GM18499 (cell line): ENCODE results near the gene RUNX3.

ENCODE experiments used
- ATAC-seq: cut with Tn5 transposase; IDR thresholded peaks from one replicate; pipeline ENCODE4 v1.9.1; 2021; ENCODE audit warnings: moderate number of reproducible peaks; ENCODE audit not compliant: insufficient read depth, unreplicated experiment

The RUNX3 gene

DNA sequence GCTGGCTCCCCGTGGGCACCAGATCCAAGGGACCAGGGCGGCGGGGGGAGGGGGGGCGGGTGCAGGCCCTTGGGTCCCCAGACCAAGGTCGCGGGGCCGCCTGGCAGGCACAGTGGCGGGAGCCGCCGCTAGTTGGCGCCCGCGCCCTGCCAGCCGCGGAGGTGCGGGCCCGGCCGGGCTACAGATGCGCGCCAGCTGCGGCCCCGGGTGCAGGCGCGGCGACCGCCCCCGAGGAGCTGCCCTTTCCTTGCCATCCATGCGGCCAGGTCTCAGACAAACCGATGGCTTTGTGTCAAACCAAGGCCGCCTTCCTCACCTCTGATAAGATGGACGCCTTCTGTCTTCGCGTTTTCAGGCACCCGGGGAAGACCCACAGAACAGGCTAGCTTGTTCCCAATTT, 2.2 kb upstream of the RUNX3 start:
- no peak for ATAC-seq

GRCh38 chr1:24931468-24932231, 1.6 kb upstream of the RUNX3 start:
- ATAC-seq: no peak

GRCh38 chr1:24931146-24931467, 1.0 kb upstream of the RUNX3 start:
- no peak for ATAC-seq

- ATAC-seq: no peak
These were observed 447 bp downstream of the RUNX3 start for GRCh38 chr1:24929398-24930259.

DNA sequence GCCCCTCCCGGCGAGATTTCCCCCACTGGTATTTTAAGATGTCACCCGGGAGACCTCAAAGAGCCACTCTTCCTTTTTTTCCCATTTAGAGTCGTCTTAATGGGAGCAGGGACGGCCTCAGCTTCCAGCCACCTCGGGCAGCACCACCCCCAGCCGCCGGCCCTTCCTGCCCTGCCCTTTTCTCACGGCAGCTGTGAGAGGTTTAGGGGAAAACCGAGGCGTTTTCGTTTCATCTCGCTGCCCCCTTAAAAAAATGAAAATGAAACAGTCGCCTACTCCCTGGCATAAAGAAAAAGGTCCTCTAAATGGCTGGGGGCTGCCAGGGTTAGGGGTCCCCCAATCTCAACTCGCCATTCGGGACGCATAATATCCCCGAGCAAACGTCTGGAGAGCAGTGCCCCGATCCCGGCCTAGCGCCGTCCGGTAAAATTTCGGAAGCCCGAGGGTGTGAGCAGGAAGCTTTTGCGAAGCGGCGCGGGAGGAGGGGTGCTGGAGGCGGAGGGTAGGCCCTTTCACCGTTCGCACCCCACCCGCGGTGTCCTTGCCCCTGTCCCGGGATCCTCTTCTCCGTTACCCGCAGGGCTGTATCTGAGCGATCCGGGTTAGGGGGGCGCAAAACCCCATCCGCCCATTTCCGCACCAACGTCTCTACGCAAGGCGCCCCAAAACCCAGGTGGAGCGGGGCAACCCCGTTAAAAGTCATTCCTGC, 1.2 kb downstream of the RUNX3 start:
- ATAC-seq: no peak

DNA sequence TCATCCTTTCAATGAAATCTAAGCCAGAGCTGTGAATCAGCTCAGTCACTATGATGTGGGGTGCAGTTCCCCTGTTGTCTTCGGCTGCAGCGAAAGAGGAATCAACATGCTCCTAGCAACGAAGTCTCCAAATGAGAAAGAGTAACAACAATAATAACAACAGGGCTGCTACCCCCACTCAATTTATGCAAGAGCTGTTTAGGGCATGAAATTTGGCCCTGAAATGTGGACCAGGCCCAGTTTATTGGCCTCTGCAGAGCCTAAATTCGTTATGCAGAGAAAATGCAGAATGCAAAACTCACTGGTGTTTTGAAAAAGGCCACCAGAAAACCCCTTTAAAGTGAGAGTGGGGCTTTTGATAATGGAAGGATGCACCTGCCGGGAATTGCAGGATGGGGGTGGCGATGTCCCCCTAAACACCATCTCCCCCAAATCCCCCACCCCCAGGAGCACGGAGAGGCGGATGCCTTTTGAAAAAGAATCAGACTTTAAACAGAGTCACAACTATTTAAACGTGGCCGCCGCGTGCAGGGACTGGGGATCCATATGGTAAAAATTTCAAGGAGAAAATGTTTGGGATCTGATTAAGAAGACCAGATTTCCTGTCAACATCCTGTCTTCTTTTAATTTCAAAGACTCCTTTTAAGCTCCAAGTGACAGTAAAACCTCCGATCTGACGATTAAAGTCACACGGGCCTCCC, 1.9 kb downstream of the RUNX3 start:
- no peak for ATAC-seq

DNA sequence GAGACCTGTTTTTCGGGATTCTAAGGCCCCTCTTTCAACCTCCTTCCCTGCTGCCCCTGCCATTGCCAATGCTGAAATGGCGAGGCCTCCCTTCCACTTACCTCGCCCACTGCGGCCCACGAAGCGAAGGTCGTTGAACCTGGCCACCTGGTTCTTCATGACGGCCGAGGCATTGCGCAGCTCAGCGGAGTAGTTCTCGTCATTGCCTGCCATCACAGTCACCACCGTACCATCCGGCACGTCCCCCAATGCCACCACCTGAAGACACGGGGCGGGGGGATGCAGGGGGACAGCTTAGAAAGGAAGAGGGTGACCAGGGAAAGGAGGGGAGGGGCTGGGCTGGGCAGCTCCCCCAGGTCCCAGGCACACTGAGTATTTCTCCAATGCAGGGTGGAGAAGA, 2.6 kb downstream of the RUNX3 start:
- ATAC-seq: no peak

GRCh38 chr1:24926563-24927249, 3.4 kb downstream of the RUNX3 start:
- no peak for ATAC-seq

DNA sequence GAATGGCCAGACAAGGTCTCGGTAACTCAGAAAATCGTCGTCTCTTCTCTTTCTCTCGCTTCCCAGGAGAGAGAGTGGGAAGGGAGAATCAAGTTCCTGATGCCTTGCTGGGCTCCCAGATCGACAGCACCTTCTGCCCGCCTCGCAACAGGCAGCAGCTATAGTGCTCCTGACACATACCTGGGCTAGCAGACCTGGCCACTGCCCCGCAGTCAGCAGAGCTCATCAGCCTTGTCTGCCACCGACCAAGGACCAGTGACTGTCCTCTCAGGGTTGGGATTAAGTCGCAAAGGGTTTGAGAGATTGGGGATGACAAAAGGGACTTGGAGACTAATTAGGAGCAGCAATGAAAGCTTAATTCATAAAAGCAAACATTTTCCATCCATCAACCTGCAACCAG, 4.1 kb downstream of the RUNX3 start:
- no peak for ATAC-seq

DNA sequence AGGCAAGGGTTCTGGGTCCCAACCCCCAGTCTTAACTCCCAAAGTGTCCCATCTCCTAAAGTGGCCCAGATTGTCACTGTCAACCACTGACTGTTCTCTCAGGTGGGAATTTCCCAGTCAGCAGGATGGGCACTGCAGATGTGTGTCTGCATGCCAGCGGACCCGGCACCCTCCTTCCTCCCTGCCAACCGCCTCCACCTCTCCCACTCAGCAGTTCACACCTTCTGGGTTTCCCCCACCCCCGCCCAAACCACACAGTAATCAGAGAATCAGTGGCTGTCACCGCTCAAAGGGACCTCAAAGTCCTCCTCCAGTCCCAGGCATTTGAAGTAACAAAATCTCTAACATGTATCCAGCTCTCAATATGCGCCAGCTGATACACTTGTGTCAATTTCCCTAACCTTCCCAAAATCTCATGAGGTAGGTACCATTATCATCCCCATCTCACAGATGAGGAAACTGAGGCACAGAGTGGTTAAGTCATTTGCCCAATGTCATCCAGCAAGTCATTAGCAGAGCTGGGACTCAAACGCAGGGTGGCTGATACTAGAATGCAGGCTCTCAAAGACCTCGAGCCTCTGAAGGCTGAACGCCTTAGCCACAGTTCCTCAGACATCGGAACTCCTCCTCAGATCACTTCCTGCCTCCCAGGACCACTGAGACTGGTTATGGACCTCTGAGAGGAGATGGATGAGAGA, 4.8 kb downstream of the RUNX3 start:
- ATAC-seq: no peak

- no peak for ATAC-seq
These were observed 6.5 kb downstream of the RUNX3 start for GRCh38 chr1:24923485-24924113.

- no peak for ATAC-seq
These were observed 8.0 kb downstream of the RUNX3 start for GRCh38 chr1:24921938-24922662.

DNA sequence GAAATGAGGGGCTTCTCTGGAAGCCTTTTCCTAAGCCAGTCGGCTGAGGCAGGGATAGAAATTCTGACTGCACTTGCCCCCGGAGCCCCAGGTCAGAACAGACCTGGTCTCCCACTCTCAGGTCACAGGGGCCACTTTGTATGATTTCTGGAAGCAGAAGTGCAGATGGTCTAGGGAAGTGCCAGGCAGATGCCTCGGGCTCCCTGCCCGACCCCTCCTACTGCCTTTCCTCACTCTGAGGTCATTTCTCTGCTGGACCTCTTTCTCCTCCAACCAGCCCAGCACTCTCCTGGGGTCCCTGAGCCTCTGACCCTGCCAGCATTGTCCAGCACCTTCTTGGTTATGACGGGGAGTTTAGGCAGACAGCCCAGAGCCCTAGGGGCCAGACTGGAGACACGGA, 8.7 kb downstream of the RUNX3 start:
- no peak for ATAC-seq

DNA sequence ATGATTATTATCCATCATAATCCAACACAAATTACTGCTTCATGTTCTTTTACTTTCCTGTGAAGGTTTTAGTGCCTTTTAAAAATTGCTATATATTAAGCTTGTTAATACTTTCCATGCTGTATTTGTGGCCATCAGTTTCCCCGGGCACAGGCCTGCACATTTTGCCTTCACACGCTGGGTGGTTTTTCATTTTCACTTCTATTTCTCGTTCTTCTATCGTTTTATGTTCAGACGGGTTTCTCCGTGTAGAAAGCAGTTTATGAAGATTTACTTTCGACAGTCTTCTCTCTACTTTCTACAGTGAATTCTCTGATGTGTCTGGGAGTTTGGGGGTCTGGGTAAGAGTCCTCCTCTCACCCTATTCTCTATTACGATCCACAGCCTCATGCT, 9.5 kb downstream of the RUNX3 start:
- ATAC-seq: no peak

DNA sequence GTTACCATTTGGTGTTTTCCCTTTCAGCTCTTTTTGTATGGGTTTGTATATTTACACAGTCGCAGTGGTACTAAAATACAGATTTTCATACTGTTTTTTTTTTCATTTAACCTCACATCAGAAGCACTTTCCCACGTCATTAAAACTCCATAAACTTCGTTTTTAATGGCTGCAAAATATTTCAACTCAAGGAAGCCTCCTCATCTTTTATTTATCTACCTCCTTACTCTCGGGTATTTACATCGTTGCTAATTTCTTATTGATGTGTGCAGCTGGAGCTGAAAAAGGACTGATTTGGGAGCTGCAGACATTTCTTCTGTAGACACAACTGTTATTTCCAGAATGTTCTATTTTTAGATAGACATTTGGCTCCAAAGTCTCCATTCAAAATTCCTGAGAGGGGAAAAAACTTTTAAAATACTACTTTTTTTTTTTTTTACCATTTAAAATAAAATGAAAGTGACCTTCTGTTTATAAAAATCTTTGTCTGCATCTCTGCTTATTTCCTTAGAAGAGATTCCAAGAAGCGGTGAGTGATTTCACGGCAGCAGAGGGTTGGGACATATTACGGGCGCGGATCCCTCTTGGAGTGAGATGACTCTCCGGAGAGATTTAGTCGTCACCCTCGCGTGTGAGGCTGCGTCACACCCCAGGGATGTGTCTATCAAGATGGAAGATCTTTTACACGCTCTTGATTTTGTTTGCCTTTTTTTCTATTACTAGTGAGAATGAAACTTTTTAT, 10.1 kb downstream of the RUNX3 start:
- no peak for ATAC-seq

- ATAC-seq: no peak
These were observed 11.0 kb downstream of the RUNX3 start for GRCh38 chr1:24918995-24919605.

- ATAC-seq: no peak
These were observed 11.7 kb downstream of the RUNX3 start for GRCh38 chr1:24918370-24918769.
